RPMI7951 (cell line): ENCODE results near the gene HOXA7. TPM values are rescaled to one million over a fixed set of nuclear protein-coding genes. Genes with fewer than 3 reads are reported as not detected.

Experiments
- DNase-seq: peaks from one replicate; pipeline ENCODE4 v3.0.0-alpha.2; 2012; ENCODE audit warnings: low read depth
- total RNA-seq: library from RNA; depleted of rRNA; stranded (reverse); fragments of >200 nt; shearing (Covaris generic); gene quantifications from 2 replicates; pipeline ENCODE4 v1.2.3, GENCODE V29; 2014

HOXA7 gene
- total RNA-seq, 1 experiment from 2014 or later = 19.7 TPM

GRCh38 chr7:27182285-27182841 lies 25.9 kb upstream of the HOXA7 start:
- DNase-seq = no peak

- DNase-seq = no peak
Observed at GRCh38 chr7:27181795-27182275, 25.4 kb upstream of the HOXA7 start.

- no peak for DNase-seq
Observed at GRCh38 chr7:27180431-27181420, 24.3 kb upstream of the HOXA7 start.

- DNase-seq = peak; percentile 64
Observed at GRCh38 chr7:27179503-27180430, 23.3 kb upstream of the HOXA7 start.

GRCh38 chr7:27179030-27179429 lies 22.6 kb upstream of the HOXA7 start:
- no peak for DNase-seq

GRCh38 chr7:27178366-27178765 lies 21.9 kb upstream of the HOXA7 start:
- no peak for DNase-seq

GRCh38 chr7:27177795-27178320 lies 21.4 kb upstream of the HOXA7 start:
- DNase-seq = no peak

- no peak for DNase-seq
Observed at GRCh38 chr7:27176962-27177794, 20.7 kb upstream of the HOXA7 start.

GRCh38 chr7:27176524-27176845 lies 20.0 kb upstream of the HOXA7 start:
- DNase-seq = no peak

- DNase-seq = no peak
Observed at GRCh38 chr7:27175626-27176523, 19.4 kb upstream of the HOXA7 start.

GRCh38 chr7:27174874-27175625 lies 18.6 kb upstream of the HOXA7 start:
- DNase-seq = no peak

- DNase-seq = no peak
Observed at GRCh38 chr7:27173956-27174873, 17.7 kb upstream of the HOXA7 start, which contains the start of gene HOXA10. Gene HOXA10 (minus strand): TSS chr7:27174320. CDS start chr7:27174306, 14 bp downstream.

- DNase-seq = no peak
Observed at GRCh38 chr7:27173511-27173955, 17.1 kb upstream of the HOXA7 start.

- DNase-seq = peak; percentile 80
Observed at GRCh38 chr7:27172823-27173510, 16.5 kb upstream of the HOXA7 start.

- DNase-seq = peak; percentile 68
Observed at GRCh38 chr7:27172315-27172774, 15.9 kb upstream of the HOXA7 start.

- no peak for DNase-seq
Observed at GRCh38 chr7:27171637-27172314, 15.3 kb upstream of the HOXA7 start.

- no peak for DNase-seq
Observed at GRCh38 chr7:27171325-27171636, 14.8 kb upstream of the HOXA7 start.
